ENCODE measurements around the gene VEGFD.

Gene VEGFD

GRCh38 chrX:15328131-15328530, 56.1 kb downstream of the VEGFD start:
- no peak for FAIRE-seq
- no peak for TF ChIP-seq CTCF (IDR thresholded peaks at IDR 0.05; ENCODE audit: insufficient read depth, missing control alignments)
- no peak for DNase-seq (ENCODE audit: insufficient read length, low spot score)

- FAIRE-seq (no peak), DNase-seq (ENCODE audit: insufficient read length, low spot score) (no peak)
- no peak for TF ChIP-seq CTCF (IDR thresholded peaks at IDR 0.05; ENCODE audit: insufficient read depth, missing control alignments)
Measured at GRCh38 chrX:15322472-15322871, 61.7 kb downstream of the VEGFD start.

- DNase-seq (ENCODE audit: insufficient read length, low spot score) (no peak), FAIRE-seq (no peak)
- no peak for TF ChIP-seq CTCF (IDR thresholded peaks at IDR 0.05; ENCODE audit: insufficient read depth, missing control alignments)
Measured at GRCh38 chrX:15322072-15322471, 62.1 kb downstream of the VEGFD start.

- TF ChIP-seq CTCF (IDR thresholded peaks at IDR 0.05; ENCODE audit: insufficient read depth, missing control alignments): no peak
- DNase-seq (ENCODE audit: insufficient read length, low spot score) (no peak), FAIRE-seq (no peak)
Measured at GRCh38 chrX:15321447-15321846, 62.8 kb downstream of the VEGFD start.

- DNase-seq (ENCODE audit: insufficient read length, low spot score) (no peak), FAIRE-seq (peak; percentile 79)
- no peak for TF ChIP-seq CTCF (IDR thresholded peaks at IDR 0.05; ENCODE audit: insufficient read depth, missing control alignments)
Measured at GRCh38 chrX:15320297-15320696, 63.9 kb downstream of the VEGFD start.

- no peak for FAIRE-seq
- no peak for TF ChIP-seq CTCF (IDR thresholded peaks at IDR 0.05; ENCODE audit: insufficient read depth, missing control alignments)
Measured at GRCh38 chrX:15319075-15319474, 65.1 kb downstream of the VEGFD start.

GRCh38 chrX:15315509-15315908, 68.7 kb downstream of the VEGFD start, which contains the start of gene ASB11:
ASB11 (minus strand) TSS chrX:15315640; CDS start chrX:15315605, 35 bp downstream.
- DNase-seq (ENCODE audit: insufficient read length, low spot score): no peak
- FAIRE-seq: no peak
- no peak for TF ChIP-seq CTCF (IDR thresholded peaks at IDR 0.05; ENCODE audit: insufficient read depth, missing control alignments)

More at GRCh38 chrX:15319075-15319474, 65.1 kb downstream of the VEGFD start:
- no peak for DNase-seq (ENCODE audit: insufficient read length, low spot score)

Measured in D721Med (cell line).